AG20443 (cell line): ENCODE results near the gene CASZ1.

Source experiments
- DNase-seq: peaks from one replicate; pipeline ENCODE4 v3.0.0; 2012; ENCODE audit warnings: low spot score, mixed read lengths

CASZ1 gene

DNA sequence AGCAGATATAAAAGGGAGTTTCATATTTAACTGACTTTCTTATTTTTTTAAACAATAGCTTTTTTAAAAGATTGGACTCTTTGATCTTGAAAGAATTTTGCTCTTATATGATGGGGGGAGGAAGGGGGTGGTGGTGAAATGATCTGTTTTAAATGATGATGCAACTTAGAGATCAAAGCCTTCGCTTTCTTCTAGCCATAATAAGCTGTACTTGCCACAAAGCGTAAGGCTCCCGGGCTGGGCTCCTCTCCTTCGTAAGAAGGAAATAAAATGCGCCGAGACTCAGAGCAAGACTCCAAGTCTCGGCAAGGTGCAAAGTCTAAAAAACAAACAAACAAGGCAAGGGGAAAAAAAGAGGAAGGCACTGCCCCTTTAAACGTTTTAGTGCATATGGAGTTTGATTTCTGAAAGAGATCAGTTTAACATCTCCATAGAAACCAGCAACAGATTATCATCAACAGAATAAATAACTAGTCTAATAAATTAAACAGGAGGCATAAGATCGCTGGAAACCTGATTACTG is 3.3 kb downstream of the CASZ1 start:
- DNase-seq = no peak

DNA sequence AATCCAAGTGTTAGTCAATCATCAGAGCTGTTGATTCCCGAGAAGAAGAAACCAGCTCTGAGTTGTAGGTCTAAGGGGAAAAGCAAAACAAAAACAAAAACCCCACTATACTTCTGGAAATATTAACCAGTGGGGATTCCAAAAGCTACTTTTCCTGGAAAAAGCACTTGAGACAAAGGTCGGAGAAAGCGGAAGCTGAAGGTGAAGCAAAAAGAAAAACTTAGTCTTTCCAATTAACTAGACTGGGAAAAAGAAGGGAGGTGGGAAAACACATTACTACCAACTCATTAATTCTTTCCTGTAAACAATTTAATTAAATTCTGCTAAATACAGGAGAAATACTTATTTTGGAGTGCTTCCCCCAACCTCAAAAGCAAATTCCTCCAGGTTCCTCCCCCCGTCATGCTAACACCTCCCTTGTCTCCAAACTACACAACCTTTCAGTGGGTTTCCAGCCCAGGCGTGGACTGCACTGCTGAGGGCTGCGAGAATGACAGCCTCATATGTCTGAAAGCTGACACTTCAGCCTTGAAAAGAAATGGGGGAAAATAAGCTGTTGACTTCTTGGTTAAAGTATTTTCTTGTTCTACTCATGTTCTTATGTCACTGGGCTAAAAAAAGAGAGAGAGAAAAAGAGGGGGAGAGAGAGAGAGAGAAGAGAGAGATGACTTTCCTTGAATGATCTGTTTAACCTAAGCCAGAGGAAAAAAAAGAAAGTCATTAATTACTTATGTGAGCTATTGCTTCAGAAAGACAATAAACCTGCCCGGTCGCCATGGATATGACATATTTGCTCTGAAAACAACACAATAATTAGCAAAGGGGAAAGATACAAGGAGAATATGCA is 5.1 kb downstream of the CASZ1 start:
- DNase-seq = no peak

DNA sequence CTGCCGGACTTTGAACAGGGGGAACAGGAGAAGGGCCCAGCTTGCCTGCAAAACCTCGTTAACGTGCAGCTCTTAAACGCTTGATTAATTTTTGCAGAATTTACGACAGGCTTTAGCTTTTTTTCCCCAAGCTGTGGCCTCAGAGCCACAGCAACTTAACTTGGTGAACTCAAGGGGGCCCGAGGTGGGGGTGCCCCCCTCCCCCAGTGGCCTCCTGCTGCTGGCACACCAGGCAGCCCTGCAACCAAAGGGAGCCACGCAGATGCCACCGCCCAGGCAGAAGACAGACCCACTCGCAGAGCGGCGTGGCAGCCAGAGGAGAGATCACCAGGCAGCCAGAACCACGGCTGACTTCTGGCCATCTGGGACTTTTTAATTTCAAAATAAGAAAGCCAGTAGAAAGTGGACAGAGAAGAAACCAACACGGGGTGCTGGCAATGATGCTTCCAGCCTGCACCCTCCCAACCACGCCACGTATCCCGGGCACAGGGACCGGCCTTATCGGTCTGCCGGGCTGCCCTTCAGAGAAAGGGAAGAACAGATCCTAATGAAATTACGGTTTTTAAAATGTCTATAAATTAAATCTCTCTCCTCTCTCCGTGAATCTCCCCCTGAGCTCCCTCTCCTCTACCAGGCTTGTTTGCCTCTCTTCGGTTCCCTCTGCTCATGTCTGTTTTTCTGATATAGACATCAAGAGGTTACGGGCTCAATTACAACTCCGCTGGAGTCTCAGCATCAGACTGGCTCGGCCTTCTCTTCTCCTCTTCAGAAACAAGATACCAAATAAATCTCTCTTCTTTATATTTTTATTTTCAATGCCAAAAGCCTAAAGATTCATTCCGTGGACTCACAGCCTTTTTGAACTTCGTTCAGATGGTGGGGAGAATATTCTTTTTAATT is 6.4 kb downstream of the CASZ1 start:
- DNase-seq = no peak

DNA sequence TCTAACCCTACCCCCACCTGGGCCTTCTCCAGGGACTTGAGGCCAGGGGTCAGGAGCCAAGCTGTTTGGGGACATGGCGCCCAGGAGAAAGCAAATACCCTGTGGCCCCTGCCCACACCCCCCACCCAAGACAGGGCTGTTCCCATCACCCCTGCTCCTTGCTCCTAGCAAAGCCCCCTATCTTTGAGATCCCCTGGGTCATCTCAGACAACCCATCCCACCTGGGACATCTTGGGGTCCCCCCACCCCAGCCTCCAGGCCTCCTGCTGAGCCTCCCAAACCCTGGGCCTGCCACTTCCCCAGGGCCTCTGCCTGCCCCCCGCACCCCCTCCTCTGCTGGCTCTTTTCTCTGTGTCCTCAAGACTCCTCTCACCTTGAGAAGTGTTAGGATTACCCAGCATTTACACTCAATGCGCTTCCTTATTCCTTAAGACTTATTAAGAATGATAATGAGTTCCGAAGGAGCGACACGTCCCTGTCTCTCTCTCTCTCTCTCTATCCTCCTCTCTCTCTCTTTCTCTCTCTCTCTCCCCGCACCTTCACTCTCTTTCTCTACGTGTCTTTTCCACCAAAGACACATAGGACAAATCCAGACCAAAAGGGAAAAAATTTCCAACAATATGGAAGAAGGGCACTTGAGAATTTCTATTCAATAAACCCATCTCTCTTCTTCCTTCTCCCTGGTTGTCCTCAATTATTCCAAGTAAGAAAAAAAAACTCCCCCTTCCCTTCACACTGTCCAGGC is 7.2 kb downstream of the CASZ1 start:
- no peak for DNase-seq

DNA sequence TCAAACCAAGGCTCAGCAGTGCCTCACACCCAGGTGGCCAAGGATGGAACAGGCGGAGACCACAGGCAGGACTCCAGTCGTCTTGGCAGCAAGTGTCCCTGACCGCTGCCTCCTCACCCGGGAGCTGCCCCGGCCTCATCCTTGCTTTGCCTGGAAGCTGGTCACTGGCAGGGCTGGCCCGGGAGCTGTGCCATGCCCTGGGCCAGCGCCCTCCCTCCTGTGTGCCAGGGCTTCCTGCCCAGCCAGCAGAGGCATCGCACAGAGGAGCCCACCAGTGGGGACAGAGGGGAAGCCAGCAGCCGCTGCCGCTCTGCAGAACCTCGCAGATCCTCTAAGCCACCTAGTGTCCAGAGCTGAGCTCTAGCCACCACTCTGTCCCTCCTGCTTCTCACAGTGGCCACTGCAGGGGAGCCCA is 7.8 kb downstream of the CASZ1 start:
- DNase-seq = no peak

DNA sequence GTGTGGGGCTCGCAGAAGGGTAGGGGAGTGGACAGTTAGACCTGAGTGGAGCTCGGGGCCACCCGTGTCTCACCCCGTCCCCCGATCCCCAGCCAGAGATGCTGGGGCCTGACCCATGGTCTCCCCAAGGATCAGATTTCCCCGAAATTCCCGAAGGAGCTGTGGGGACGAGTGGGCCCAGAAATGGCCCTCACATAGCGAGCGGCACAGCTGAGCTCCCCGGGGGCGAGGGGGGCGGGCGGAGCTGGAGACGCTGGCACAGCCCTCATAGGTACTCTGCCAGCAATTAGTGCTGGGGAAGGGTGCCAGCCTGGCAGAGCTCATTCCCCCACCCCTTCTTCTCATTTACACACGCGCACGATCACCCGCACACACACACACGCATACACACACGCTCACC is 9.2 kb downstream of the CASZ1 start:
- DNase-seq = no peak

DNA sequence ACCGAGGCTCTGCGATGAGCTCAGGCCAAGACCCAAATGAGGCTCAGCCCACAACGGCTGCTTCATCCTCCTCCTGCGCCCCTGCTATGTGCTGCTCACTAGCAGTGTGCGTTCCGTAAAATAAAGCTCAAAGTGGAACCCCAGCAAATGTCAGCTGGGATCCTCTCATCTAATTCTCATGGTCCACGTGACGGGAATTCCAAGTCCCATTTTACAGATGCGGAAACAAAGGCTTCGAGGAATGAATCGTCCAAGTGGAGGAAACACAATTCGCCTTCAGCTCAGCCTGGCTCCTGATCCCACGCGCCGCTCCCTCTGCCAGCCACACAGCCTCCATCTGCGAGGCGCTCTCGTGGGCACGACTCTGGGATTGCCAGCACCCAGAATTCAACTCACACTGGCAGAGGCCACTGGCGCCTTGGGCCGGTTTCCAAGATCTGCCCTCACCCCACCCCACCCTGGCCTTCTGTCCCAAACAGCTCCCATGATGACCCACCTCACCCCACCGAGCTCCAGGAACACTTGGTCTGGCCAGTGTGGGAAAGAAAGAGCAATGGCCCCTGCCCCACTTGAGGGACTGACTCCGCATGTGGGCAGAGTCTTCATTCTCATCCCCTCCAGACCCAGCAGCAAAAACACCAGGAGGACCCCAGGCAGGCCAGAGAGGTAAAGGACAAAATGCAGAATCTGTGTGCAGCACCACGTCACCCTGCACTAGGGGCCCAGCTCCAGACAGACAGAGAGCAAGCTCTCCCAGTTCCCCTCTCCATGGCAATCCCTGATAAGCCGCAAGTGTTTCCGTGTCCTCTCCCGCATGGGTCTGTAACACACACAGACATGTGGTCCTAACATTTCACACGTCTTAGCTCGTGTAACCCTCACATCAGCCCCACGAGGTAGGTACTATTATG is 10.5 kb downstream of the CASZ1 start:
- DNase-seq = no peak

DNA sequence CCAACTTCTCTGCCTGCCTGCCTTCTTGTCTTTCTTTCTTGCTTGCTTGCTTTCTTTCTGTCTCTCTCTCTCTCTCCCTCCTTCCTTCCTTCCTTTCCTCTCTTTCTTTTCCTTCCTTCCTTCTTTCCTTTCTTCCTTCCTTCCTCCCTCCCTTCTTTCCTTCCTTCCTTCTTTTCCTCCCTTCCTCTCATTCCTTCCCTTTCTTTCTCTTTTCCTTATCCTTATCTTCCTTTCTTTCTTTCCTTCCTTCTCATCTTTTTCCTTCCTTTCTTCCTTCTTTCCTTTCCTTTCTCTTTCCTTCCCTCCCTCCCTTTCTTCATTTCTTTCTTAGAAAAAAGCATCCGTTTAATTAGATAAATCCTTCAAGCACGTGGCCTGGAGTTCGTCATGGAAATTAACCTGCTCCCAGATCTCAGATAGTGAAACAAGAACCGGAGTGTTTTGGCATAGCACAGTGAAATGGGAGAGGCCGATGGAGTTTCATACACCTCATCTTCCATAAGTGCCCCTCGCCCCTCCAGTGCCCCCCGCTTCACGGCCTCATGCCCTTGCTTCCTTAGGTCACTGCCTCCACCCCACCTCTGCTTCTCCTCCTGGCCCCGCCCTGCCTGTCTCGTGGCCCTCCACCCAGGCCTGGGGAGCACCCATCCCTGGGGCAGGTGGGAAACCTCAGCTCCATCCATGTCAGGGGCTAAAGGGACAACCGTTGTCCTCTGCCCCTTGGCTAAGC is 11.3 kb downstream of the CASZ1 start:
- no peak for DNase-seq

DNA sequence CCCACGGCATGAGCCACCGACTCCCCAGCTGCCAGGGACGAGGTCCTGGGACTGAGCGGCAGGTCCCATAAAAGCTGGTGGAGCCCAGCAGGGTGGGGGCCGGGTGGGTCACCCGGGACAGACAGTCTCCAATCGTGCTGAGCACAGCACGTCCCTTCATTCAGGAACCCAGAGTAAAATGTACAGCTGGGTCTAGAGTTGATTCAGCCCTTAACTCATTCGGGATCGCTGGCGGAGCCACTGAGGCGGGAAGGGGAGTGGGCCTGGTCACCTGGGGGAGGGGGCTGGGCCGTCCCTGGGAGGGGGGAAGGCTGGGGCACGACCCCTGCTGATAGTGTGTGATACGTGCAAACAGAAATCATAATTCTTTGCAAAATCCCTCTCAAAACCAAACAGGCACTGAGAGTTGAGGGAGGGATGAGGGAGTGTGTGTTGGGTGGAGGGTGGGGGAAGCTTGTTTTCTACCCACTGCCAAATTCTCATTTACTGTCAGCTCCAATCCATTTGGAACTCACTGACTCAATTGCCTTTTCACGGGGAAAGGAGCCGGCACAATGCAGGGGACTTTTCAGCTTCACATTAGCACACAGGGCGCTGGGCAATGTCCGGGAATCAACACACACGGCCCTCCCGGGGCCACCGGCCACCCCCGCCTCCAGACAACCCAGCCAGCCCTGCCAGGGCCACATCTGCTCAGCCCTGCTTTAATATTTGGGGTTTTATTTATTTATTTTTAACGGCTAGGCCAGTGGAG is 13.8 kb downstream of the CASZ1 start:
- DNase-seq = no peak

DNA sequence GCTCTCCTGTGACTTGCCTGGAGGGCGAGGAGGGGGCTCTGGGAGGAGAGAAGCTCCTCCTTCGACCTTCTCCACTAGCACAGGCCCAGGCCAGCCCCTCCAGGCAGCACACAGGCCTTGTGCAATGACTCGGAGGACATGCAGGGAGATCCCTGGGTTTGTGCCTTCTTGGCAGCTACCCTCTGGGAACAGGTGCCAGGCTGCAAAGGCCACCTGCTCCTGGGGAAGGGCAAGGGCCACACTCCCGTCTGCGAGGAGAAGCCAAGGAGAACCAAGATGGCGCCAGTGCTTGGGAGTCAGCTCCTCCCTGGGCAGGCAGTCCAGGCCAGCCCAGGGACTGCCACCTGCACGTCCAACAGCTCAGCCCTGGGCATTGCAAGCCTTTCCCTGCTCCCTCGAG is 15.3 kb downstream of the CASZ1 start:
- no peak for DNase-seq

DNA sequence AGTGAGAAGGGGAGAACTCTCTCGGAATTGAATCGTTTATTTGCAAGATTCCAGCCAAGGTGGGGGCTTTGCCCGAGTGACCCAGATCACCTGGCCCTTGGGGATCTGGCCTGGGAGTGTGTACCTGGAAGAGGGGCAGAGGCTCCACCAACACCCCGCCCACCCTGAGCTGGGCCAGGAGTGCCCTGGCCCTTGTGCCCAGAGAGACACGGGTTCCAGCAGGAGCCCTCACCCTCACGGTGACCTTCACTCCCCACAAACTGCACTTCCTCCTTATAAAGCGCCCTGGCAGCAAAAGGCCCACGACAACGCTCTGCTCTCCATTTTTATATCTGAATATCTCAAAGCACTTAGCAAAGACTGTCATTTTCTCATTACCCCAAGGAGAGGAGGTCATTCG is 16.6 kb downstream of the CASZ1 start:
- no peak for DNase-seq

DNA sequence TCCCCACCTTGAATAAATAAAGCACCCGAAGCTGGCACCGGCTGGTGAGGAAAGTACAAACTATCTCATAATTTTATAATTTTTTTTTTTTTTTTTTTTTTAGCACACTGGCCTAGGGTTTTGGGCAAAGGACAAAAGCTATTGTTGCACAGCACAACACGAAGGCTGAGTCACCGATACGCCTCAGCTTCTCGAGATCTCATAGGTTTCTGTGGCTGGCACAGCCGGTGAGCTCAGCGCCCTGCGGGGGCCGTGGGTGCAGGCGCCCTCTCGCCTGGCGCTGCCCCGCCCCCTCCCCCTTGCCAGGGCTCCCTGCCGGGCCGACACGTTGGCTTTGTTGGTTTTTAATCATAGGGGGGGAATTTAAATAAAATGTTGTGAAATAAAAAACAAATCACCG is 17.2 kb downstream of the CASZ1 start:
- DNase-seq = no peak

DNA sequence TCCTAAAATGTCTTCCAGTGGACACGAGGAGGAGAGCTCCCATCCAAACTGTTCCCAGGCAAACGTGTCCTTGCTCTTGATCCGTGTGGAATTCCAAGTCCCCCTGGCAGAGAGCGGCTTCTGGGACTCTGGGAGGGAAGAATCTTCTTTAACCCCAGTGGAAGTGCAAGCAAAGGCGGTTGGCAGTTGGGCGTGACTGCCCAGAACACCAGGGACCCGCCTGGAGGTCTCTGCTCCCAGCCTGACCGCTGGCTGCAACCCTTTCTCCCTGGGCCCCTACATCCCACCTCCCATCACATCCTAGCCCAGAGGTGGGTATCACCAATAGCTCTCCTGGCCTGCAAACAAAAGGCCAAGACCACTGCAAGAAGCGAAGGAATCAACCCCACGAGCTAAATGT is 17.8 kb downstream of the CASZ1 start:
- no peak for DNase-seq

DNA sequence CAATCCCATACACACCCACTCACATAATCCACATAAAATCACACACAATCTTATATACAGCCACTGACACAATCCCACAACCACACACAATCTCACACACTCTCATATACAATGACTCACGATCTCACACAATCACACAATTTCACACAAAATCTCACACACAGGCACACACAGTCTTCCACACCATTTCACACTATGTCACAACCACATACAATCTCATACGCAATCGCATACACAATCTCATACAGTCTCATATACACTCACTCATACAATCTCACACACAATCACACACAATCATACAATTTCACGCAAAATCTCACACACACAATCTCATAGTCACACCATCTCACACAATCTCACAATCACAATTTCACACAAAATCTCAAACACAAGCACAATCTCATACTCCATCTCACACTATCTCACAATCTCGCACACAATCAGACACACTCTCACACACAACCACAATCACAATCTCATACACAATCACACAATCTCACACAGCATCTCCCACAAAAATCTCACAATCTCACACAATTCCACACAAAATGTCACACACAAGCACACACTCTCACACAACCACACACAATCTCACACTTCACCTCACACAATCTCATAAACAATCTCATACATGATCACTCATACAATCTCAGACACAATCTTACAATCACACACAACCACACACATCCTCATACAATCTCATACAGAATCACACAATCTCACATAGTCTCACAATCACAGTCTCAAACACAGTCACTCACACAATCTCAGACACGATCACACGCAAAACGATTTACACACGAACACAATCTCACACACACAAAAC is 18.5 kb downstream of the CASZ1 start:
- no peak for DNase-seq

DNA sequence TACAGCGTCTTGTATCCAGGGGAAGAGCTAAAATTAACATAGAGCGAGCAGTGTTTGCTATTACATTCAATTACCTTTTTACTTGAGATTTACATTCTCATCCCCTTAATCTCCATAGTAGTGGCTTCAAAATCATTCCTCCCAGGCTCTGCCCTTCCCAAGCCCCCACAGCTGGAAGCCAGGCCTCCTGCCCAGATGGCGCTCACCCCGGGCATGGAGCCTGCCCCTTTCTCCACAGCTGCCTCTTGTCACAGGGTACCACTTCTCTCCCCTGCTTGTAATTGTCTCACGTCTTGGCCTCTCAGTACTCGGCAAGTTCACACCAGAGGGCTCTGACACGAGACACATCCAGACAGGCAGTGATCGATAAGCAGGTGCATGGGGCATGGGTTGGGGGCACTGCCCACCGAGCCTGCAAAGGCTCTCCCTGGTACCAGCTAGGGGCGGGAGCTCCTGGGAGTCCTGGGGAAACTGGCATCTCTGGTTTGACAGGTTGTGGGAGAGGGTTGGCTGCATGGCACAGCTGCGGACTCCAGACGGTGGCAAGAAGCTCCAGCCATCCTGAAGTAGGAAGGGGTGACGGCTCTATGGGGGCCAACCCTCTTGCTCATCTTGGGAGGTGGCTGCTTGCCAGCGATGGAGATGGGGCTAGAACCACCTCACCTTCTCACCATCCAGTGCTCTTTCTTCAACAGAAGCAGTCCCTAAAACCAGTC is 20.1 kb downstream of the CASZ1 start:
- no peak for DNase-seq

DNA sequence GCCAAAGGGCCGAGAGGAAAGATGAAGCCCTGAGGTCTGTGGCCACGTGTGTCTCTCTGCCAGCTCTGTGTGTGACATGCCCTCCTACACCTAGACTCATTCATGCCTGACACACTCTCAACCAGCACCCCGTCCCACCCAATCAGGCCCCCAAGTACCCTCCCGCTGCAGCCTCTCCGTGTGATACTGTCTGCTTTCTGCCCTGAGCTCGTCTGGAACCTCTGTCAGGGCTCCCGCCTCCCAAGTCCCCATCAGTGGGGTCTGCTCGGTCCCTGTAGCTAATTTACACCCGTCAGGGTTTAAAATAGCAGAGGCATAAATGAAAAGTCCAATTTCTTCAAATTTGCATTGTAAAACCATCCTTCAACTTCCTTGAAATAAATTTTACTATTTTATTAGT is 20.7 kb downstream of the CASZ1 start:
- no peak for DNase-seq

DNA sequence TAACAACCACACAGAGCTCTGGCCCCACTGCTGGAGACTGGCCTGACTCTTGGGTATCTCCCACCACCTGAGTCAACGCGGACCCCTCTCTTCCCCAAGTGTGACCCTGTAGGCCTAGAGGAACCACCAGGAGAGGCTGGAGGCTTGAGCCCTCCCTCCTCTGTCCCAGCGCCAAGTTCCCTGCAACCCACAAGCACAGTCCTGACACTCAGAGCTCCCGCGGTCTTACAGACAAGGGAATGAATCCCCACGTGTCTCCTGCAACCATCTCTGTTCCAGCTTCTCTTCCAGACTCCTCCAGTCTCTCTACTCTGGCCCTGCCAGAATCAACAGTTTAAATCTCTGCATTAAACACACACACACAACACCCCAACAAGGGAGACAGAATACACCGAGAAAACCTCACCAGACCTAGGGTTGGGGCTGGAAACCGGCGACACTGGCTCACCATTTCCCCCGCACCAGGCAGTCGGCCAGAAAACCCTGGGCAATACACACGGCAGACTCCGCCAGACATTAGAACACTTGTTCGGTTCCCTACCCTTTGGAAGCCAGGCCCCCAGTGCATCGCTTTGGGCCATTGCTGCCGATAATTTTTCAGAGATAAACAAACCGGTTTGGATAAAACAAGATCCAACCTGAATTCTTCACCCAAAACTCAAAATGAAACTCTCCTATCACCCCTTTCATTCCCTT is 21.7 kb downstream of the CASZ1 start:
- no peak for DNase-seq
